ENCODE data around the gene RBM20.

The RBM20 gene

GRCh38 chr10:110803239-110803749 is 159.2 kb downstream of the RBM20 start:
- in situ Hi-C loops (cut with MboI; ENCODE audit: low sequenced_read_pairs) = no loop called here

- in situ Hi-C loops (cut with MboI; ENCODE audit: low sequenced_read_pairs) = no loop called here
Measured at GRCh38 chr10:110803830-110804338, 159.7 kb downstream of the RBM20 start.

DNA sequence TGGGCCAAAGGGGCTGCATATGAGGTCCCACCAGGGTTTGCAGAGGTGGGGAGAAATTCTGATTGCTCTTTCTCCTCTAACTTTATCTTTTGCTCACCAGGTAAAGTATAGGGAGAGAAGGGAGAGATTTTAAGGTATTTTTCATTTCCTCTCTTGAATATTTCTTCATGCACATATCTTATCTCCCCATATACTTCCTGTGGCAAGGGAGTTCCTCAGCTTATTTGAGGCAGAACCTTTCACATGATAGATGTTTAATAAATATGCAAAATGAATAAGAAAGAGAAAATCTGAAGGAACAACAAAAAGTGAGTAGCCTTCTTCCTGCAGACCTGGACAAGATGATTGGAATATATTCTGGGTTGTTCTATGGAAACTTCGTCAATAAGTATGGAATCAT is 160.2 kb downstream of the RBM20 start:
- in situ Hi-C loops (cut with MboI; ENCODE audit: low sequenced_read_pairs) = no loop called here

DNA sequence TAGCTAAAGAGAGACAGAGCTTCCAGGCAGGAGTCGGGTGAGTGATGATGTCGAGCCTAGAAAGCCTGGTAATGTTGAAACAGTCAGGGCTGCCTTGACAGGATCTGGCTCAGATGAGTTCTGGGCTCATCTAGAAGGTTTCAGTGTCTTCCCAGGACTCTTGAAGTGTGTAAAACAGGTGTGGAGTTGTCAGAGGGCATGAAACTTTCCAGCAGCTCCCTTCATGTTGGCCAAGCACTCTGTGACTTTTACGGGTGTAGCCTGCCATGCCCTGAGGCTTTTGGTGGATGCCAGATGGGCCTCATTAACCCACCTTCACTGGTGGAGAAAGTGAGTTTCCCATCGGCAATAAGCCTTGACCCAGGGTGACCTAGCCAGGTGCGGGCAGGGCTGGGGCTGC is 161.2 kb downstream of the RBM20 start:
- in situ Hi-C loops (cut with MboI; ENCODE audit: low sequenced_read_pairs) = no loop called here

DNA sequence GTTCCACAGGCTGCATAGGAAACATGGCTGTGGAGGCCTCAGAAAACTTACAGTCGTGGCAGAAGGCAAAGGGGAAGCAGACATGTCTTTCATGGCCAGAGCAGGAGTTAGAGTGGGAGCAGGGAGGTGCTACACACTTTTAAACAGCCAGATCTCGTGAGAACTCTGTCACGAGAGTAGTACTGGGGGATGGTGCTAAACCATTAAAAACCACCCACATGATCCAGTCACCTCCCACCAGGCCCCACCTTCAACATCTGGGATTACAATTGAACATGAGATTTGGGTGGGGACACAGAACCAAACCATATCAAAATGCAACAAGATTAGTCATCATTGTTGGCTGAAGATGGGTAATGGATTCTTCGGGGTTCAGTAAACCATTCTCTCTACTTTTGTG is 162.2 kb downstream of the RBM20 start:
- in situ Hi-C loops (cut with MboI; ENCODE audit: low sequenced_read_pairs) = no loop called here

DNA sequence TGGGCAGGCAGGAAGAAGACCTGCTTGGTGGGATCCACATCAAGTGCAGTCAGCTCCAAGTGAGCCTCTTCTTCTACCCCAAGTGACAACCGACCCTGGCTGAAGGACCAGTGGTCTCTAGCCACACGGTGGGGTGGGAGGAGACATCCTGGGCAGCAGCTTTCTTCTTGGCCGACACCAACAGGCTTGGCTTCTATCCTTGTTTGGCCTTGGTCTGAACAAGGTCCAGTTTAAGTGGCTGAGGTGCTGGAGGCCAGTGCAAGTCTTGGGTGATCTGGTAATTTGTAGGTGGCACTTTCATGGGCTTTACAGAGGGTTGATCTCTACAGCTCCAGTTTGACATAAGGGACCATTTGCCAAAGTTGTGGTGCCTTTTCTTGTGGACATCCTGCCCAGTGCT is 164.0 kb downstream of the RBM20 start:
- in situ Hi-C loops (cut with MboI; ENCODE audit: low sequenced_read_pairs) = no loop called here

GRCh38 chr10:110808615-110809014 is 164.5 kb downstream of the RBM20 start:
- in situ Hi-C loops (cut with MboI; ENCODE audit: low sequenced_read_pairs) = no loop called here

GRCh38 chr10:110810625-110811024 is 166.5 kb downstream of the RBM20 start:
- in situ Hi-C loops (cut with MboI; ENCODE audit: low sequenced_read_pairs) = no loop called here

GRCh38 chr10:110811791-110812581 is 167.8 kb downstream of the RBM20 start:
- in situ Hi-C loops (cut with MboI; ENCODE audit: low sequenced_read_pairs) = no loop called here

DNA sequence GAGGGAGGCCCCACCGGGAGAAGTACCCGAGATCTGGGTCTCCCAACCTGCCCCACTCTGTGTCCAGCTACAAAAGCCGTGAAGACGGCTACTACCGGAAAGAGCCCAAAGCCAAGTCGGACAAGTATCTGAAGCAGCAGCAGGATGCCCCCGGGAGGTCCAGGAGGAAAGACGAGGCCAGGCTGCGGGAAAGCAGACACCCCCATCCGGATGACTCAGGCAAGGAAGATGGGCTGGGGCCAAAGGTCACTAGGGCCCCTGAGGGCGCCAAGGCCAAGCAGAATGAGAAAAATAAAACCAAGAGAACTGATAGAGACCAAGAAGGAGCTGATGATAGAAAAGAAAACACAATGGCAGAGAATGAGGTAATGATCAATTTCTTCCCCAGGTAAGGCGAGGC is 168.4 kb downstream of the RBM20 start:
- in situ Hi-C loops (cut with MboI; ENCODE audit: low sequenced_read_pairs) = no loop called here

DNA sequence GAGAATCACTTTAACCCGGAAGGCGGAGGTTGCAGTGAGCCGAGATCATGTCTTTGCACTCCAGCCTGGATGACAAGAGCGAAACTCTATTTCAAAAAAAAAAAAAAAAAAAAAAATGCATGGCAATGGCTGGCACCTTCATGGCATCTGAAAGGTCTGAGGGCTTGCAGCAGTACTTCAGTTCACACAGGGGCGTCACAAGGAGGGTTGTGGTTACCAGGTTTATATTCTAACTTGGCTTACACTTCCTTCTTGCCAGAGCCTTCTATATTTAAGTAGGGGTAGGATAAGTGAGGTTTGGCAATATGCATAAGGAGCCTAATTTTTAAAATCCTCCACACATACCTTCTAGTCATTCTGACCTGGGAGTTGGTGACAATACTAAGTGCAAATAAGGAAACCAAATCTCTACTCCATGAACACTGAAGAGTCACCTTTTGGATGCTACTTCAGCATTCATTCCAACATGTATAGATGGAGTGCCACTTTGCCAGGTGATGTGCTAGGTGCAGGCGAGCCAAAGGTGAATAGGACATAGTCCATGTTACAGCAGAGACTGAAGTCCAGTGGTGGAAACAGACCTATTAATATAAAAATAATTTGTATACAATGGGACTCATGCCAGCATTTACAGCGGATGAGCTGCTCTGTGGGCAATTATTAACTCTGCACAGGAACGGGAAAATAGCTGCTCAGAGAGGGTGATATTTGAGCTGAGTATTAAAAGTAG is 169.8 kb downstream of the RBM20 start:
- in situ Hi-C loops (cut with MboI; ENCODE audit: low sequenced_read_pairs) = no loop called here

DNA sequence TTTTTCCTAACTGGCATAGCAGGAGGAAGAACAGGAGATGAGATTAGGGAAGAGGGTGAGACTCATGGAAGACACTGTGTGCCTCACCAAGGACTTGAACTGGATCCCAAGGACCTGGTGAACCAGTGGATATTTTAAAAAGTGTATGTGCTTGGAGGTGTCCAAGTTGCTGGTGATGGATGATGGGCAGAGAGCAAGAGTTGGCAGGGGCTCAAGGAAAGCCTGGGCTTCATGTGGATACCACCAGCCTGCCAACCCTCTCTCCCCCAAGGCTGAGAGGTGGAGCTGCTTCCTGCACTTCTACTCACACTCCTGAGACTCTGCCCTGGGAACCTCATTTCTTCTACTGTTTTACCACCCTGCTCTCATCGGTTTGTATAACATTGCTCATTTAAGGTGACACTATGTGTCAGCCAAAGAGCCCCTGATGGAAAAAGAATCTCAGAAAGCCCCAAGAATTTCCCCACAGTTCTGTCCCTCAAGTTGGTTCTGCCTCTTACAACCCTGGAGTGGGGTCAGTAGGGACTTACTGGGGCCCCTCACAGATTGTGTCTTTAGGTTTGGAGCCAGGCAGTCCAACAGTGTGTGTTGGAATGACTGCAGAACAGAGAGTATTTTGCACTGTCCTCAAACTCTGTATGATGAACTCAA is 171.3 kb downstream of the RBM20 start:
- in situ Hi-C loops (cut with MboI; ENCODE audit: low sequenced_read_pairs) = no loop called here

DNA sequence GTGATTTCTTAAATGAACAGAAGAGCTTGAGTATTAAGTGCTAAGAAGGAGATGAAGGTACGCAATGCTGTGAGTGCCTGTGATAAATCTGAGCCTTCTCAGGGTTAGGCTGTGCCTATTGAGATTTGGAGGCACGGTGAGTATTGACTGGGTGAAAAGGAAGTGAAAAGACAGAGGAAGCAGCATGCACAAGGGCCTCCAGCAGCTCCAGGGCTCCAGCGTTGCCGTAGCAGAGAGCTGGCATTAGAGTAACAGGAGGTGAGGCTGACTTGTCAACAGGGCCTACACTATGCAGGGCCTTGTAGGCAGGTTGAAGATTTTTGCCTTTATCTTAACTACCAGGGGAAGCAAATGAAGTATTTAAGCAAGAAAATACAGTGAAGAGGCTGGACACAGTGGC is 173.5 kb downstream of the RBM20 start:
- in situ Hi-C loops (cut with MboI; ENCODE audit: low sequenced_read_pairs) = no loop called here

GRCh38 chr10:110818311-110819256 is 174.4 kb downstream of the RBM20 start:
- in situ Hi-C loops (cut with MboI; ENCODE audit: low sequenced_read_pairs) = no loop called here

GRCh38 chr10:110820321-110820814 is 176.2 kb downstream of the RBM20 start:
- in situ Hi-C loops (cut with MboI; ENCODE audit: low sequenced_read_pairs) = no loop called here

DNA sequence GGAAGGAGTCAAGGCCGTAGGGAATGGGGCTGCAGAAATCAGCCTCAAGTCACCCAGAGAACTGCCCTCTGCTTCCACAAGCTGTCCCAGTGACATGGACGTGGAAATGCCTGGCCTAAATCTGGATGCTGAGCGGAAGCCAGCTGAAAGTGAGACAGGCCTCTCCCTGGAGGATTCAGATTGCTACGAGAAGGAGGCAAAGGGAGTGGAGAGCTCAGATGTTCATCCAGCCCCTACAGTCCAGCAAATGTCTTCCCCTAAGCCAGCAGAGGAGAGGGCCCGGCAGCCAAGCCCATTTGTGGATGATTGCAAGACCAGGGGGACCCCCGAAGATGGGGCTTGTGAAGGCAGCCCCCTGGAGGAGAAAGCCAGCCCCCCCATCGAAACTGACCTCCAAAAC is 177.4 kb downstream of the RBM20 start:
- in situ Hi-C loops (cut with MboI; ENCODE audit: low sequenced_read_pairs) = no loop called here

DNA sequence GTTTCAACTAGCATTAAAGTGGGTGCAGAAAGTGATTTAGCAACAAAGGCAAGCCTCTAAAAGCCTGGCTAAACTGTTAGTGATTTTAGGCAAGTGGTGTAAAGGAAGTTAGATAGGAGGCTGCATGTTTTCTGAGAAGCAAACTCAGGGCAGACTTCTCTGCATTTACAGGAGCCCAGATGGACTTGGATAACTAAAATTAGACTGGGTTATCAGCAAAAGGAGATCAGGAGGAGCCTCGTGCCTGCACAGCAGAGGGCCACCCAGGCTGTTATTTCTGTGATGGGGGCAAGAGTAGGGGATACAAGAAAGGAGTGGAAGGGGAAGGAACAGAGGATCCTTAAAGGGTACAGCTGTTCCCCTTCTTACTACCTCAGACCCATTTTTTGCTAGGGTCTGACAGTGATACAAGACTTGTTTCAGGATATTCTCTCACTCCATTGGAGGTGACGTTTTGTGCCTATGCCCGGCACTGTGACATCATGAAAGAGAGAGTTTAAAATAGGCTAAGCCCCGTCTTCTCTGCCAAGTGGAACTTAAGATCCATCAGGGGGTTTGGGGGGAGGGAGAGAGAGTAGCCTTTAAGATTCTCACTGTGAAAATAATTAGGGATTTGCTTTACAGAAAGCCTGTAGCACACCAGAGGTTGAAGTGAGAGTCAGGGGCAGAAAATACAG is 178.0 kb downstream of the RBM20 start:
- in situ Hi-C loops (cut with MboI; ENCODE audit: low sequenced_read_pairs) = no loop called here

DNA sequence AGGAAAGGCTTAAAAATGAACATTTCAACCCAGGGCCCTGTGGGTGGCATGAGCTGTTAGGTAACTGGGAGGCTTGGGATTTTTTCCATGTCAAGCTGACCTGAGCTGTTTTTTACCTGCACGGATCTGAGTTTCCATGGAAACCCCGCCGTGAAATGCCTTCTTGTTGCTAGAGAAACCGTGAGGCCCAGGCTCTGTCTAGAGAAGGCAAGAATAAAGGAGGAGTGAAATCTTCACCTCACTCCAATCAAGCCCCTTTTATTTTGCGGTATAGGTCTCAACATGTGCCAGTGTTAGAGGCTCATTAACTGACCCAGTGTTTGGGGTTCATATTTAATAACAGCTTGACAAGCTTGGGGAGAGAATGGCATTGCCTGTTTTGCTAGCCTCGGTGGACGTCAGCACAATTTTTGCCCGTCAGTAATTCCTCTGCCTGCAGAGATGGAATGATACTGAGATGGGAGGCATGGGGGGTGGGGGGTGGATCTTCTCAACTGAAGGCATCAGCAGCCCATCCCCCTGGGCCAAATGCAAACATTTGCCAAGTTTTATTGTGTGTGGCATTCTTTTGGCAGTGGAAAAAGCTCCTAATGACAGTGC is 178.7 kb downstream of the RBM20 start:
- in situ Hi-C loops (cut with MboI; ENCODE audit: low sequenced_read_pairs) = no loop called here

GRCh38 chr10:110824152-110824441 is 180.0 kb downstream of the RBM20 start:
- in situ Hi-C loops (cut with MboI; ENCODE audit: low sequenced_read_pairs) = no loop called here

Measured in hTERT RPE-1 (cell line).